ENCODE data around the gene ARHGAP6.

The ARHGAP6 gene

DNA sequence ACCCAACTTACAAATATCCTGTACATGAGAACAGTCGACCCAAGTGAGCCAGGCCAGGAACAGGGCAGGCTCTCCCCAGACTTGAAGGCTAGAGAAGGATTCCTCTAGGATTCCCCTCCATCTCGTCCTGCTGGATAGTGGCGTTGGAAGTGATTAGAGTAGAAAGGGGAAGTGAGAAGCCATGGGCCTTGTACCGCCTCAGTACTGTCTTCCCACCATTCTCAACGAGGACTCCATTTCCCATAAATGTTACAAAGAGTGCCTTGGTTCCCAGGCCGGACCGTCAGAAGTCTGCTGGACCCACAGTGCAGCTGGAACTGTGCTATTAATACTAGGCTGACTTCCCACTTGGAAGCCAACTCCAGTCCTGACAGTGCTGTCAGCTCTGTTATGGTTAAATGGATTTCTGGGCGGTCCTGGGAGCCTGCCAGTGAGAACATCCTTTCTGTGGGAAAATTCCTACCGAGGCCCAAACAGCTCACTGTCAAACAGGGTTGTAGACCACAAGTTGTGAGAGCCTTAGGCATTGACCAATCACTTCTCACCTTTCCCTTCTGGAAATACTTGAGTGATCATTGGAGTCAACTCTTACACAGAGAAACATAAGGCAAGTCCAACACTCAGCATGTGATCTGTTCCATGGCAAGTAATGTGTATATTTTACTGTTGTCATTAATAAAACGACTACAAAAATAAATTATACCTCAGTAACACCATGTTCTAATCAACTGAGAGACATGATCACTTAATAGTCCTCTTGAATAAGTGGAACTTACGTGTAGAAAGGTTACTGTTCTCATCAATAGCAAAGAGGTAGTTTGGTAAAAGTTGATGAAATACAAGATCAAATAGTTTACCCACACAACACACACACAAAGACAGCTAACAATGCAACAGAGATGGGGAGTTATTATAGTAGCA, 314.1 kb downstream of the ARHGAP6 start:
- DNase-seq (ENCODE audit: low read depth, low spot score): no peak

GRCh38 chrX:11349661-11350337, 315.9 kb downstream of the ARHGAP6 start:
- DNase-seq (ENCODE audit: low read depth, low spot score): no peak

DNA sequence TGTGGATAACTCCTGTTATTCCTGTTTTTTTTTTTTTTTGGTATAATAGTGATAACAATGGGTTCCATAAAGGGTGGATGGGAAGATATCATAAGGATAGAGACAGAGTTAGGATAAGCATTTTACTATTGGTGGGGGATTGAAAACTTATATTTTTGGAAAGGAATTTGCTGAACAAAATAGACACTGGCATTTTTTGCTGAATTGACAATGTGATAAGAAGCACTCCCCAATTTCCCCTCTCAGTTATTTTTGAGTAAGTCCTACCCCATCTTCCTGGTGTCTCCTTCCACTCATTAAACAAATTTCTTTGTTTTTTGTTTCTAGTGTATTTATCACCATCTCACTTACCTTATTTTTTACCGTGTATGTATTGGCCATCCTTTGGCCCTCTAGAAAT, 316.7 kb downstream of the ARHGAP6 start:
- no peak for DNase-seq (ENCODE audit: low read depth, low spot score)

DNA sequence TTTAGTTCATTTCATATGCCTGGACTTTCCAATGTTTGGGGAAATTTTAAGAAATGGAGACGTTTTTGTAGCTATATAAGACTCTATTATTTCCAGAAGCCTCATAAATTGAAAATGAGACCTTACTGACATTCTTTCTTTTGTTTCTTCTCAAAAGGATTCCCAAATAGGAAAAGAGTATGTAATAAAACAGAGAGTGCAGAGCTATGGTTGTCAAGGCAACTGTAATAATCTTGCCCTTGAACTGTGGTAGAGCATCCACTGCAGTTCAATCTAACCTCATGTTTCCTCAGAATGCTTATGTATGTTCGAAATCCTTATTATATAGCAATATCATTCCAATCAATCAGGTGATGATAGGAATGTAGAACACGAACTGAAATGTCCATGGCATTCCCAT, 318.4 kb downstream of the ARHGAP6 start:
- no peak for DNase-seq (ENCODE audit: low read depth, low spot score)

DNA sequence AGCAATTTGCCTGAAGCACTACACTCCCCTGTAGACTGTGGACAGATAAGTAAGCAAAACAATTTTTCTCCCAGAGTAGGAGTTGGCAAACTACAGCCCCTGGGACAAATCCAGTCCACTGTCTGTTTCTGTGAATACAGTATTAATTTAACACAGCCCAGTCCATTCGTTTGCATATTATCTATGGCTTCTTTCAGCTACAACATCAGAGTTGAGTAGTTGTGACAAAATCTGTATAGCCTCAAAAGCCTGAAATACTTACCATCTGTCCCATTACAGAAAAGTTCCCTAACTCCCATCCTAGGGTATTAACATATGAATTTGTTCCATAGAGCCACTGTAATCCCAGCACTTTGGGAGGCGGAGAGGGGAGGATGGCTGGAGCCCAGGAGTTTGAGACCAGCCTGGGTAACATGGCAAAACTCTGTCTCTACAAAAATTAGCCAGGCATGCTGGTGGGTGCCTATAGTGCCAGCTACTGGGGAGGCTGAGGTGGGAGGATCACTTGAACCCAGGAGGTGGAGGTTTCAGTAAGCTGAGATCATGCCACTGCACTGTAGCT, 319.5 kb downstream of the ARHGAP6 start:
- no peak for DNase-seq (ENCODE audit: low read depth, low spot score)

- DNase-seq (ENCODE audit: low read depth, low spot score): no peak
Measured at GRCh38 chrX:11342673-11343072, 323.0 kb downstream of the ARHGAP6 start.

- no peak for DNase-seq (ENCODE audit: low read depth, low spot score)
Measured at GRCh38 chrX:11341274-11342201, 324.2 kb downstream of the ARHGAP6 start.

GRCh38 chrX:11337292-11338009, 328.3 kb downstream of the ARHGAP6 start:
- DNase-seq (ENCODE audit: low read depth, low spot score): no peak

- no peak for DNase-seq (ENCODE audit: low read depth, low spot score)
Measured at GRCh38 chrX:11336201-11336600, 329.5 kb downstream of the ARHGAP6 start.

GRCh38 chrX:11334165-11334564, 331.6 kb downstream of the ARHGAP6 start:
- no peak for DNase-seq (ENCODE audit: low read depth, low spot score)

DNA sequence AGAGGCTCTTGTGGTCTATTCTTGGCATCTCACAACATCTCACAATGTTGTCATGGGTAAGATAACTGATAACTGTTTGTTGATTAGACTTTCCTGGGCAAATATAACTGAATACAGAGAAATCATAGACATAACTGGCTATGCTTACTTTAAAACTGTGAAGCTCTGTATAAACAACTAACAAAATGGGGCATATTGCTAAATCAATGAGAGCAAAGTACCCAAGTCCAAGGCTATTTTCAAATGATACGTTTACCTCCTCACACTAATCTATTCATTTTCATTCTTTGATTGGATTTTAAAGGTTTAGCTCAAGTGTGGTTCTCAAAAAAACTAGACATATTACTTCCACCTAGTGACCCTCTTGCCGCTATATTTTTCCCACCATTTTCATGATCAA, 333.9 kb downstream of the ARHGAP6 start:
- no peak for DNase-seq (ENCODE audit: low read depth, low spot score)

DNA sequence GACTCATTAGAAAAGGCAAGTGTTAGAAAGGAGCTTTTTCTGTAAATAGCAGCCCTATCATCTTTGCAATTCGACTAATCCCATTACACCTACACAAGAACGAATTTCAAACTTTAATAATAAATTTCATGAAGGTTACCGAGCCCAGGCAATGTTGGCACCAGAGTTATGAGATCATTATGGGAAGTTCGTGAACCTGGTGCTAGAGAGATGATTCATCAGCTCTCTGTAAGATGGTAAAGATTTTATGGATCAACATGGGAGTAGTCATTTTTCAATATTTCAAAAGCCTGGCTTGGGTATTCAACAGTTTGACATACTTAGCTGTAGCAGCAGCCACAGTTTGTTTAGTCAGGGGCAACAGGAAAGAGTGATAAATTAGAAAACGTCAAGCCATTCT, 336.7 kb downstream of the ARHGAP6 start:
- no peak for DNase-seq (ENCODE audit: low read depth, low spot score)

- no peak for DNase-seq (ENCODE audit: low read depth, low spot score)
Measured at GRCh38 chrX:11328134-11328533, 337.6 kb downstream of the ARHGAP6 start.

- DNase-seq (ENCODE audit: low read depth, low spot score): no peak
Measured at GRCh38 chrX:11321986-11322385, 343.7 kb downstream of the ARHGAP6 start.

DNA sequence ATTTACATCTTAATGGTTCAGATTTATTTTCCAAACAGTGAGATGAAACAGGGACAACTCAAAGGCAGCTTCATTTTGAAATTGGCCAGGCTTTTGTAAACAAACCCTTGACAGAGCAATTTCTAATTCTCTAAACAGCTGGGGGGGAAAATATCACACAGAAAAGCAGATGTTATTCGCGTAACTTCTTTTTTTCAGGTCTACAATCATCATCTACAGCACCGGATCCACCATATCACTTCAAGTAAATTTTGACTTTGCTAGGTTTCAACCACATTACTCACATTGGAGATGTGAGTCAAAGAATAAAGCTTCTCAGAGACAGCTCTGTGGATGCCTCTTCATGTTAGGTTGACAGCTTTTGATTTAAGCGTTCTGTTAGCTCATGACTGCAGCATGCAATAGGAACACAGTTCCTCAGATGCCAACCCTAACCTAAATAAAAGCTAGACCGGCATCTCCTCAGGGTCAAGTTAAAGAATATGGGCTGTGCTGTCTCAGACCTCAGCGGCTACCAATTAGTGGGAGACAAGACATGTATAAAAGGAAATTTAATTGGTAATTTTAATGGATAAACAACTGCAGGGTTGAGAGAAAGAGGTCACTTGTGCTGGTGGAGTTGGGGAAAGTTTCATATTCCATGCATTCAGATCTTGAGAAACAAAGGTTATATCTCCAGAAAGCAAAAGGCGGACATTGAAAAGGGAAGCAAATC, 345.8 kb downstream of the ARHGAP6 start:
- no peak for DNase-seq (ENCODE audit: low read depth, low spot score)

GRCh38 chrX:11311706-11312105, 354.0 kb downstream of the ARHGAP6 start:
- DNase-seq (ENCODE audit: low read depth, low spot score): no peak

- no peak for DNase-seq (ENCODE audit: low read depth, low spot score)
Measured at GRCh38 chrX:11309220-11309619, 356.5 kb downstream of the ARHGAP6 start.

- no peak for DNase-seq (ENCODE audit: low read depth, low spot score)
Measured at GRCh38 chrX:11305641-11306040, 360.1 kb downstream of the ARHGAP6 start.

DNA sequence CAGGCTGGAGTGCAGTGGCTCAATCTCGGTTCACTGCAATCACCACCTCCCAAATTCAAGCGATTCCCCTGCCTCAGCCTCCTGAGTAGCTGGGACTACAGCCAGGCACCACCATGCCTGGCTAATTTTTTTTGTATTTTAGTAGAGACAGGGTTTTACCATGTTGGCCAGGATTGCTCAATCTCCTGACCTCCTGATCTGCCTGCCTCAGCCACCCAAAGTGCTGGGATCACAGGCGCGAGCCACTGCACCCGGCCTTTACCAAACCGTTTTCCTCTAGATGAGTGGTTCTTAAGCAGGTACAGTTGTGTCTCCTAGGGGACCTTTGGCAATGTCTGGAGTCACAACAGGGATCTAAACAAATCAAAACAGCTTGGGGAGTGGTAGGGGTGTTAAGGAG, 360.9 kb downstream of the ARHGAP6 start:
- DNase-seq (ENCODE audit: low read depth, low spot score): no peak

GRCh38 chrX:11298600-11298999, 367.1 kb downstream of the ARHGAP6 start:
- no peak for DNase-seq (ENCODE audit: low read depth, low spot score)
